GM18873 (cell line): Measurements from ENCODE around the gene ACYP1.
"Not testable (repeated sequence)": the region's sequence is repeated elsewhere in the genome, so short reads cannot be mapped to it uniquely, and the experiment has no call there.

Experiments used
- ATAC-seq: cut with Tn5 transposase; IDR thresholded peaks from one replicate; pipeline ENCODE4 v1.9.1; 2021; ENCODE audit warnings: mild to moderate bottlenecking, moderate library complexity, moderate number of reproducible peaks; ENCODE audit not compliant: unreplicated experiment, low FRiP score

Gene ACYP1

GRCh38 chr14:75069121-75069810, 5.4 kb upstream of the ACYP1 start, which contains the start of gene ZC2HC1C:
ZC2HC1C (plus strand) TSS chr14:75069641; CDS start chr14:75070574, 933 bp downstream.
- no peak for ATAC-seq

GRCh38 chr14:75068294-75069120, 4.7 kb upstream of the ACYP1 start:
- ATAC-seq, result no peak

- ATAC-seq, result not testable (repeated sequence)
Measured at GRCh38 chr14:75067765-75068164, 3.9 kb upstream of the ACYP1 start.

- no peak for ATAC-seq
Measured at GRCh38 chr14:75067212-75067611, 3.4 kb upstream of the ACYP1 start.

GRCh38 chr14:75066691-75067090, 2.9 kb upstream of the ACYP1 start:
- ATAC-seq, result no peak

GRCh38 chr14:75064205-75064567, 362 bp upstream of the ACYP1 start:
- ATAC-seq, result no peak

GRCh38 chr14:75063013-75063412, 811 bp downstream of the ACYP1 start:
- ATAC-seq, result no peak

GRCh38 chr14:75060420-75060819, 3.4 kb downstream of the ACYP1 start:
- no peak for ATAC-seq

- ATAC-seq, result no peak
Measured at GRCh38 chr14:75059642-75060041, 4.2 kb downstream of the ACYP1 start.

GRCh38 chr14:75054421-75054820, 9.4 kb downstream of the ACYP1 start:
- ATAC-seq, result no peak

GRCh38 chr14:75053396-75054291, 10.2 kb downstream of the ACYP1 start:
- ATAC-seq, result no peak

- ATAC-seq, result no peak
Measured at GRCh38 chr14:75051556-75051899, 12.3 kb downstream of the ACYP1 start.

- ATAC-seq, result no peak
Measured at GRCh38 chr14:75050852-75051555, 12.8 kb downstream of the ACYP1 start, which contains the start of gene MLH3. MLH3 (minus strand) TSS chr14:75051467; CDS start chr14:75049655, 1,812 bp downstream.

- no peak for ATAC-seq
Measured at GRCh38 chr14:75049731-75050201, 14.1 kb downstream of the ACYP1 start.

- ATAC-seq, result no peak
Measured at GRCh38 chr14:75049136-75049535, 14.7 kb downstream of the ACYP1 start.

- ATAC-seq, result no peak
Measured at GRCh38 chr14:75048101-75048500, 15.7 kb downstream of the ACYP1 start.

- no peak for ATAC-seq
Measured at GRCh38 chr14:75047506-75047905, 16.3 kb downstream of the ACYP1 start.

GRCh38 chr14:75046899-75047298, 16.9 kb downstream of the ACYP1 start:
- ATAC-seq, result no peak

GRCh38 chr14:75046275-75046674, 17.5 kb downstream of the ACYP1 start:
- ATAC-seq, result no peak

- ATAC-seq, result no peak
Measured at GRCh38 chr14:75044752-75045151, 19.1 kb downstream of the ACYP1 start.
